DMS53 treated with DMSO at 0.1 percent for 48 hours (cell line): ENCODE measurements around the gene DOHH.

Source experiments
- DNase-seq: peaks from one replicate; lab custom pipeline; 2025; ENCODE audit not compliant: unreplicated experiment; lab: John Stamatoyannopoulos, UW

The DOHH gene

GRCh38 chr19:3479177-3479833 lies 21.2 kb downstream of the DOHH start:
- no peak for DNase-seq

- DNase-seq: no peak
Observed at GRCh38 chr19:3478409-3479176, 21.9 kb downstream of the DOHH start.

GRCh38 chr19:3477951-3478350 lies 22.5 kb downstream of the DOHH start:
- no peak for DNase-seq

GRCh38 chr19:3477506-3477905 lies 23.0 kb downstream of the DOHH start:
- DNase-seq: no peak

GRCh38 chr19:3476830-3477229 lies 23.6 kb downstream of the DOHH start:
- no peak for DNase-seq

- no peak for DNase-seq
Observed at GRCh38 chr19:3475449-3475848, 25.0 kb downstream of the DOHH start.

DNA sequence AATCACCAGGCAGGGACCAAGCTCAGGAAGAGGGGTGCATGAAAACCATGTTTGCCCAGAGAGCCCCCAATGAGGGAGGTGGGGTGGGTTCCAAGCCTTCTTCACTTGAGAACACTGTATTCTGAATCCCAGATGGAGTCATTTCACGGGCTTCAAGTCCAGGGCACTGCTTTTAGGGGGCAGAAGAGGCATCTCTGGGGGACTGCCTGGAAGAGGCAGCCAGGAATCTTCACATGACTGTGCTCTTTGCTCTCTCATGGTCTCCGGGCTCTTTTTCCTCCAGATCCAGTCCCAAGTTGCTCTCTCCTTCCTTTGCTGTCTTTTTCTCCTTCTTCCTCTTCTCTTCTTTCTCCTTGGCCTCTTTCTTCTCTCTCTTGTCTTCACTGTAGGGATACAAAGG lies 25.9 kb downstream of the DOHH start:
- DNase-seq: no peak

- DNase-seq: no peak
Observed at GRCh38 chr19:3474010-3474409, 26.5 kb downstream of the DOHH start.

GRCh38 chr19:3471954-3472655 lies 28.4 kb downstream of the DOHH start:
- DNase-seq: no peak

- no peak for DNase-seq
Observed at GRCh38 chr19:3470500-3471128, 29.9 kb downstream of the DOHH start.

GRCh38 chr19:3469638-3470499 lies 30.6 kb downstream of the DOHH start:
- no peak for DNase-seq

- no peak for DNase-seq
Observed at GRCh38 chr19:3468211-3468610, 32.3 kb downstream of the DOHH start.

- no peak for DNase-seq
Observed at GRCh38 chr19:3467437-3468198, 32.9 kb downstream of the DOHH start.

GRCh38 chr19:3466635-3467034 lies 33.8 kb downstream of the DOHH start:
- DNase-seq: no peak

DNA sequence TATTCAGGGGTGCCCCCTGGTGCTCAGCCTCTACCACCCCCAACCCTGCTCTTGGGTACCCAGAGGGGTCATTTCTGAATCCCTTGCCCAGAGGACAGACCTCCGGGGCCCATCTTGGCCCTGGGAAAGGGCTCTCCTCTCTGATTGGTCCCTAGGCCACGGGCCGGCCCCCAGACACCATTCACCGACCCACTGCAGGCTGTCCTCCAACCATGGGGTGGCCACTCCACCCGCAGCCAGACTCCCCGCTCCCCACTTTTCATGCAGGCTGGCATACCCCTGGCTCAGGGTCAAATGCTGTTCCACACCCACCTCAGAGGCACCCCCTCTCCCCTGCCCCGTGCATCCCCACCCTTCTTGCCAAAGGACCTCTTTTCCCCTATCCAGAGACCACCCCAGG lies 34.9 kb downstream of the DOHH start:
- no peak for DNase-seq

GRCh38 chr19:3464587-3465235 lies 35.8 kb downstream of the DOHH start:
- no peak for DNase-seq

GRCh38 chr19:3463714-3464586 lies 36.5 kb downstream of the DOHH start:
- DNase-seq: no peak

DNA sequence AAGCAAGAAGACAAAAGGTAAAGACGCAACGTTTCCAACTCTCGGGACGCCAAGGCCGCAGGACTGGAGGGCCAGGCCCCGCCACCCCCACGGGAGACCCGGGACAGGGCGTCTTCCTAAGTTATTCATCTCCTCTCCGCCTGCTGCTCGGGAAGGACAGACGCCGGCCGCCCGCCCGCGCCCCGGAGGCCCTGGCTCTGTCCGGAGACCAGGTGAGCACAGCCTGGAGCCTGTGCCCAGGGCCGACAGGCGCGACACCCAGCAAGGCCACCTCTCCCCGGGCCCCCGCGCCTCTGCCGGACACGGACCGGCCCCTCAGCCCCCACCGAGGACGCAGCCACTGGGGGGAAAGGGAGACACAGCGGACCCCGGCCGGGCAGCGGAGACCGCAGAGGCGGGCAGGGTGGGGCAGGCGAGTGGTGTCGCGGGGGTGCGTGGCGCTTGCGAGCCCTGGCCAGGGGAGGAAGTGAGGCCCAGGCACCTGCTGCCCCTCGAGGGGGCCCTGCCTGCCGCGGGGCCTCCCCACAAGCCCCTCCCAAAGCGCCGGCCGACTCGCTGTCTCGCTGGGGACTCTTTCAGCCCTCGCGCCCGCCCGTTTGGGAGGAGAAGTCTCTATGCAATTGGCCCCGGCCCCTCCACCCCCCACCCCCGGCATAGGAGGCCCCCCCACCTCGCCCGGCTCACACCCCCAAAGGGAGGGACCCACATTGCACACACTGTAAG lies 37.3 kb downstream of the DOHH start:
- DNase-seq: no peak
